GM12892 (cell line): Measurements from ENCODE around the gene POU6F2.

ENCODE experiments used
- POLR2A ChIP-seq: IDR thresholded peaks from 2 replicates; pipeline ENCODE4 v1.6.1; 2011; ENCODE audit warnings: low read depth, low read length, control low read depth
- POLR2AphosphoS5 ChIP-seq: IDR thresholded peaks from 2 replicates; pipeline ENCODE4 v1.6.1; 2011; ENCODE audit warnings: low read depth, low read length, control low read depth
- TAF1 ChIP-seq: IDR thresholded peaks from 2 replicates; pipeline ENCODE4 v1.6.1; 2011; ENCODE audit warnings: low read depth, mild to moderate bottlenecking, control low read depth, low read length, borderline replicate concordance

DNA sequence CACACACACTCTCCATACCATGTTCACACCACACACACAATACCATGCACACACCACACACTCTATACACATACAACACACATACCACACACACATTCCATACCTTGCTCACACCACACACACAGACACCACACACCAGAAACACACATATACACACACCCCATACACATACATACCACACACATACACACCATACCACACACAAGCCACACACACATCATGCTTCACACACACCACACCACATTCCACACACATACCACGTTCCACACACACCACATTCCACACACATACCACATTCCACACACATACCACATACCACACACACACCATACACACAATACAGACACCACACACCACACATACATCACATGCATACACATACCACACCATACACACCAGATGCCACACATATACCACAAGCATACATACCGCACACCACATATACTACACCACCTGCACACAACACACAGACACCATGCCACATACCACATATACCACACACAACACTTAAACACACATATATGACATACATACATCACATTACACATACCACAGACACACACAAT, 282.7 kb downstream of the POU6F2 start:
- TF ChIP-seq POLR2A (no peak), TAF1 (no peak), POLR2AphosphoS5 (no peak)
